ENCODE results near the gene UMODL1. TPM values are rescaled to one million over a fixed set of nuclear protein-coding genes. Genes with fewer than 3 reads are reported as not detected.
A peak's percentile ranks its signal among the peaks of the same experiment; 100 is the strongest.

Gene UMODL1
- total and polyA plus RNA-seq, 4 donors = 0.10 to 0.28 (median 0.14) TPM; not detected in 1

DNA sequence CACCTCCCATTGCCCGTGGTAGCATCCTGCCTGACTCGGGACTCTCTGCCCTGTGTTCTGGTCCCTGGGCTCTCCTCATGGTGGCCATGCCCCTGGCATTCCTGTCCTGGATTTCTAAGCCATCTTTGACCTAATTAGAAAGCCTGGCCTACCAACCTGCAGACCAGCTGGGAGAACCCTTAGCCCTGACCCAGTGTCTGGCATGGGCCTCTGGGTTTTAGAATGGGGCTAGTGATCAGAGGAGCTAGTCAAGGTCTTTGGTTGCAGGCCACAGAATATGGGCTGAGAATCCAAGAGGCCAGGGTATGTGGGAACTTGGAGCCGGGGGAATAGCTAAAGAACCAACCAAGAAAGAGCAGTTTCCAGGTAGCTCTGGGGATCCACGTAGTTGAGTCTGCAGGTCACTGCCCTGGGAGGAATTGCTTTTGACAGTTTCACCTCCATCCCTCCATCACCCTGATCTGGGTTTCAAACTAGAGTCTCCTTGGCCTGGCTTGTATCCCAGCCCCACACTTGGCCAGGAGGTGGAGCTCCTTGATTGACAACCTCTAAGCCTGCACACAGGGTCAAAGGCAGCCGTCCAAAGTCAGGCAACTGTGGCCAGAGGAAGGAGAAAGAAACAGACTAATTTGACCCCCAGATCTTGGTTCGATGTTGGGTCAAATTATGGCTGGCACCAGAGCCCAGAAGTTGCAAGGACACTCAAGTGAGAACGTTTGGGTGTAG lies 93.1 kb downstream of the UMODL1 start:
- no peaks in the 10 kb centered on the region for H3K9me3 ChIP-seq (ENCODE audit: control insufficient read depth in 4 of 4, insufficient read depth in 3 of 4, low read length in 3 of 4)
- no peaks in the 10 kb centered on the region for H3K36me3 ChIP-seq (ENCODE audit: control insufficient read depth in 4 of 4, insufficient read depth in 4 of 4, low read length in 4 of 4)
- no peak overlapping the region for H3K27ac ChIP-seq (ENCODE audit: low read depth in 1 of 2, low read length in 1 of 2)
- no peak overlapping the region for H3K4me3 ChIP-seq
- no peak overlapping the region for H3K9ac ChIP-seq (ENCODE audit: insufficient read depth in 1 of 2, low read length in 2 of 2)
- peaks cover 0 to 8% (median 4%) of the 10 kb centered on the region in 5 donors for H3K4me1 ChIP-seq (ENCODE audit: control insufficient read depth in 5 of 5, insufficient read depth in 5 of 5, low read length in 5 of 5)
- 54 to 56% methylated on average over 7 of the region's 7 CpGs for WGBS, 2 donors
- no peaks in the 10 kb centered on the region for H3K27me3 ChIP-seq (ENCODE audit: control insufficient read depth in 3 of 3, insufficient read depth in 3 of 3, low read length in 2 of 3)
- ATAC-seq (ENCODE audit: insufficient read depth, low FRiP score) (no peak), DNase-seq (peak in 1 of 3 donors; percentile 41)
- TF ChIP-seq, protein P1, sequence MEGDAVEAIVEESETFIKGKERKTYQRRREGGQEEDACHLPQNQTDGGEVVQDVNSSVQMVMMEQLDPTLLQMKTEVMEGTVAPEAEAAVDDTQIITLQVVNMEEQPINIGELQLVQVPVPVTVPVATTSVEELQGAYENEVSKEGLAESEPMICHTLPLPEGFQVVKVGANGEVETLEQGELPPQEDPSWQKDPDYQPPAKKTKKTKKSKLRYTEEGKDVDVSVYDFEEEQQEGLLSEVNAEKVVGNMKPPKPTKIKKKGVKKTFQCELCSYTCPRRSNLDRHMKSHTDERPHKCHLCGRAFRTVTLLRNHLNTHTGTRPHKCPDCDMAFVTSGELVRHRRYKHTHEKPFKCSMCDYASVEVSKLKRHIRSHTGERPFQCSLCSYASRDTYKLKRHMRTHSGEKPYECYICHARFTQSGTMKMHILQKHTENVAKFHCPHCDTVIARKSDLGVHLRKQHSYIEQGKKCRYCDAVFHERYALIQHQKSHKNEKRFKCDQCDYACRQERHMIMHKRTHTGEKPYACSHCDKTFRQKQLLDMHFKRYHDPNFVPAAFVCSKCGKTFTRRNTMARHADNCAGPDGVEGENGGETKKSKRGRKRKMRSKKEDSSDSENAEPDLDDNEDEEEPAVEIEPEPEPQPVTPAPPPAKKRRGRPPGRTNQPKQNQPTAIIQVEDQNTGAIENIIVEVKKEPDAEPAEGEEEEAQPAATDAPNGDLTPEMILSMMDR (IDR thresholded peaks at IDR 0.05; ENCODE audit: control extremely low read depth, extremely low read depth) = peak; percentile 63

DNA sequence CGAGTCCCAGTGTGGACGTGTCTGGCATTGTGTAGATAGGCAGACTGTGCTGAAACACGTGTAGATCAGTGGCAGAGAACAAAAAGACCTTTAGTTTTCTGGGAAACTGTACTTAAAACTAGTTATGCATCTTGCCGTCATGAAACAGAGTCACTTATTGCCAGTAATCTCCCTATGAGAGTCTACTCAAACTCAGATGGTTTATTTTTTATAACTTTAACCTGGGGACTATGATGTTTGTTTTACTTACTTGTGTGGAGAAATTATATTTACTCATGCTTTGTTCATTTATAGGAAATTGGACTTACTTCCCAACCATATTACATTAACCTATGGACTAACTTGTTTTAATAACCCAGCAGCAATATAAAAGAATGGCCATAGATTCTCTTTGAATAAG lies 93.7 kb downstream of the UMODL1 start:
- TF ChIP-seq, protein P1 (IDR thresholded peaks at IDR 0.05; ENCODE audit: control extremely low read depth, extremely low read depth) = no peak
- no peaks in the 10 kb centered on the region for H3K27me3 ChIP-seq (ENCODE audit: control insufficient read depth in 3 of 3, insufficient read depth in 3 of 3, low read length in 2 of 3)
- no peak overlapping the region for H3K27ac ChIP-seq (ENCODE audit: low read depth in 1 of 2, low read length in 1 of 2)
- ATAC-seq (ENCODE audit: insufficient read depth, low FRiP score) (no peak), DNase-seq (peak in 1 of 3 donors; percentile 33)
- WGBS, 2 donors = 52 to 77% methylated on average over 4 of the region's 4 CpGs
- no peak overlapping the region for H3K9ac ChIP-seq (ENCODE audit: insufficient read depth in 1 of 2, low read length in 2 of 2)
- no peaks in the 10 kb centered on the region for H3K9me3 ChIP-seq (ENCODE audit: control insufficient read depth in 4 of 4, insufficient read depth in 3 of 4, low read length in 3 of 4)
- no peaks in the 10 kb centered on the region for H3K36me3 ChIP-seq (ENCODE audit: control insufficient read depth in 4 of 4, insufficient read depth in 4 of 4, low read length in 4 of 4)
- no peak overlapping the region for H3K4me3 ChIP-seq
- peaks cover 0 to 8% (median 4%) of the 10 kb centered on the region in 5 donors for H3K4me1 ChIP-seq (ENCODE audit: control insufficient read depth in 5 of 5, insufficient read depth in 5 of 5, low read length in 5 of 5)

DNA sequence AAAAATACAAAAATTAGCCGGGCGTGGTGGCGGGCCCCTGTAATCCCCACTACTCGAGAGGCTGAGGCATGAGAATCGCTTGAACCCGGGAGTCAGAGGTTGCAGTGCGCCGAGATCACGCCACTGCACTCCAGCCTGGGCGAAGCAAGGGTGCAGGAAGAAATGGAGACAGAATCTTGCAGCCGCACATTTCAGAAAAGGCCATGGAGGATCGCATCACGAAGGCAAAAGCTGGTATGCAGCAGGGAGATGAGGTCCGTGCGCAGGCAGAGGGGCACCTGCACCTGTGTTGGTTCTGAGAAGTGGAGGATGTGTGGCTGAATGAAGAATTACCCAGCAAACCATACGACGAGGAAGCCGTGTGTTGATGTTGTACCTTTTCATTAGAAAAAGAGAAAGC lies 94.8 kb downstream of the UMODL1 start:
- Histone ChIP-seq H3K4me3 (no peak overlapping the region), H3K9me3 (ENCODE audit: control insufficient read depth in 4 of 4, insufficient read depth in 3 of 4, low read length in 3 of 4) (no peaks in the 10 kb centered on the region), H3K27ac (ENCODE audit: low read depth in 1 of 2, low read length in 1 of 2) (no peak overlapping the region), H3K9ac (ENCODE audit: insufficient read depth in 1 of 2, low read length in 2 of 2) (no peak overlapping the region), H3K4me1 (ENCODE audit: control insufficient read depth in 5 of 5, insufficient read depth in 5 of 5, low read length in 5 of 5) (peaks cover 0 to 8% (median 4%) of the 10 kb centered on the region in 5 donors), H3K27me3 (ENCODE audit: control insufficient read depth in 3 of 3, insufficient read depth in 3 of 3, low read length in 2 of 3) (no peaks in the 10 kb centered on the region), H3K36me3 (ENCODE audit: control insufficient read depth in 4 of 4, insufficient read depth in 4 of 4, low read length in 4 of 4) (no peaks in the 10 kb centered on the region)
- DNase-seq = no peak
- TF ChIP-seq, protein P1 (IDR thresholded peaks at IDR 0.05; ENCODE audit: control extremely low read depth, extremely low read depth) = no peak
- WGBS, 2 donors = 96 to 97% methylated on average over 18 of the region's 18 CpGs
- ATAC-seq (ENCODE audit: insufficient read depth, low FRiP score) = no peak

DNA sequence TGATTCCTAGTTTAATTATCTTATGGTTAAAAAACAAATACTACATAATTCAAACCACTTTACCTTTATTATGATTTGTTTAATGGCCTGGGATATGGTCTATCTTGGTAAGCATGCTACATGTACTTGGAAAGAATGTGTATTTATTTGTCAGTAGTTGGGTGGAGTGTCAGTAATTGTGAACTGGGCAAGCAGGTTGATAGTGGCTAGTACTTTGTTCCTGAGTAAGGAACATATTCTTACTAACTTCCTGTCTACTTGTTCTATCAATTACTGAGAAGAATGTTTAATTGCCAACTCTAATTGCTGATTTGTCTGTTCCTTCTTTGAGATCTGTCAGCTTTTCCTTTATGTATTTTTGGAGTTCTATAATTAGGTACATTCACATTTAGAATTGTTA lies 98.6 kb downstream of the UMODL1 start:
- Histone ChIP-seq H3K27ac (ENCODE audit: low read depth in 1 of 2, low read length in 1 of 2) (no peak overlapping the region), H3K9me3 (ENCODE audit: control insufficient read depth in 4 of 4, insufficient read depth in 3 of 4, low read length in 3 of 4) (no peaks in the 10 kb centered on the region), H3K27me3 (ENCODE audit: control insufficient read depth in 3 of 3, insufficient read depth in 3 of 3, low read length in 2 of 3) (no peaks in the 10 kb centered on the region), H3K36me3 (ENCODE audit: control insufficient read depth in 4 of 4, insufficient read depth in 4 of 4, low read length in 4 of 4) (no peaks in the 10 kb centered on the region), H3K4me3 (no peak overlapping the region), H3K4me1 (ENCODE audit: control insufficient read depth in 5 of 5, insufficient read depth in 5 of 5, low read length in 5 of 5) (no peaks in the 10 kb centered on the region), H3K9ac (ENCODE audit: insufficient read depth in 1 of 2, low read length in 2 of 2) (no peak overlapping the region)
- DNase-seq (no peak), ATAC-seq (ENCODE audit: insufficient read depth, low FRiP score) (no peak)
- TF ChIP-seq, protein P1 (IDR thresholded peaks at IDR 0.05; ENCODE audit: control extremely low read depth, extremely low read depth) = no peak

Data from lung (tissue), 12 donors.